DMS153 treated with DMSO at 0.1 percent for 48 hours (cell line): Measurements from ENCODE around the gene NPPB.

Source experiments
- DNase-seq: peaks from one replicate; lab custom pipeline; 2025; ENCODE audit not compliant: unreplicated experiment; lab: John Stamatoyannopoulos, UW

Gene NPPB

DNA sequence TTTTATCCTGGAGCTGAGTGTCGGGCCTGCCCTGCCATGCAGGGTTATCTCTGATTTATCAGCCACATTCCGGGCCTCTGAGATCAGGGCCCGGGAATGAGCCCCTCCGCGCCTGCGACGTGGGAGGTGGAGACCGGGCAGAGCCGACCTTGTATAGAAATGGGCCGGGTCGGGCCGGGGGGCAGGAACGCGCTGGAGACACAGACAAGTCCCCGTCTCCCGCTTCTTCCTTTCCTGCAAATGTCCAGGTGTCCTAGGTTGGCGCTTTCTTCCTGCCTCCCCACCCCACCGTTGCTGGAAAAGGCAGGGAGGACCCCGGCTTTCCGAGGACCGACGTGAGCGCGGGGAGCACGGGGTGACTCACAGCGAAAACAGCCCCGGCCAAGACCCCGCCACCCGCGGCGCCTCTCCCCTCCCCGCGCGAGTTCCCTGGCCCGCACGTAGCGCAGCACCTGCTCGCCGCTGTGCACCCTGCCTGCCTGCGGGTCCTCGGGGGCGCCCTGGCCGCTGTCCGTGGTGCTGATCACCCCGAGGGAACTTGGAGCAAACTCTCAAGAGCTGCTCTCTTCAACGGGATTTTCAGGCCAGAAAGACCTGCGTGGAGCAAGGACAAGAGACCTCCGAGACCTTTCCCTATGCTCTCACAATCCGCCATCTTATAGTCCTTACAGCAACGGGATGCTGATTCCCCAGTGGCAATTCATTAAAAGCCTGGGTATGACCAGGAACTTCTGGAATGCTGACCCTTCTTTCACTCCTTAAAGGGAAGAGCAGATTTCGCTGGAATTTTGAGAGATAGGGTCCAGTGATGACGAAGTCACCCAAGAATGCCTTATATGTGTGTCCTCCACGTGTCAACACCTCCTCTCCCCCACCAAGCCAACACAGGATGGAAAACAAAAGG, 475 bp upstream of the NPPB start:
- DNase-seq = no peak

DNA sequence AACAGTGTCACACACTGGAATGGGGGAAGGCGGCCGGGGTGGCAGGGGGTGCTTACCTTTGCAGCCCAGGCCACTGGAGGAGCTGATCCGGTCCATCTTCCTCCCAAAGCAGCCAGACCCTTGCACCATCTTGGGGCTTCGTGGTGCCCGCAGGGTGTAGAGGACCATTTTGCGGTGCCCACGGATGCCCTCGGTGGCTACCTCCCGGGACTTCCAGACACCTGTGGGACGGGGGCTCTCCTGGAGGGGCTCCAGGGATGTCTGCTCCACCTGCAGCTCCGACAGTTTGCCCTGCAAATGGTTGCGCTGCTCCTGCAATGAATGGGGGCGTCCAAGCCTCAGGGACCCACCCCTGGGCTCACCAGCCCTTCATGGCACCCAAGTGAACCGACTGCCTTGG, 587 bp downstream of the NPPB start:
- no peak for DNase-seq

DNA sequence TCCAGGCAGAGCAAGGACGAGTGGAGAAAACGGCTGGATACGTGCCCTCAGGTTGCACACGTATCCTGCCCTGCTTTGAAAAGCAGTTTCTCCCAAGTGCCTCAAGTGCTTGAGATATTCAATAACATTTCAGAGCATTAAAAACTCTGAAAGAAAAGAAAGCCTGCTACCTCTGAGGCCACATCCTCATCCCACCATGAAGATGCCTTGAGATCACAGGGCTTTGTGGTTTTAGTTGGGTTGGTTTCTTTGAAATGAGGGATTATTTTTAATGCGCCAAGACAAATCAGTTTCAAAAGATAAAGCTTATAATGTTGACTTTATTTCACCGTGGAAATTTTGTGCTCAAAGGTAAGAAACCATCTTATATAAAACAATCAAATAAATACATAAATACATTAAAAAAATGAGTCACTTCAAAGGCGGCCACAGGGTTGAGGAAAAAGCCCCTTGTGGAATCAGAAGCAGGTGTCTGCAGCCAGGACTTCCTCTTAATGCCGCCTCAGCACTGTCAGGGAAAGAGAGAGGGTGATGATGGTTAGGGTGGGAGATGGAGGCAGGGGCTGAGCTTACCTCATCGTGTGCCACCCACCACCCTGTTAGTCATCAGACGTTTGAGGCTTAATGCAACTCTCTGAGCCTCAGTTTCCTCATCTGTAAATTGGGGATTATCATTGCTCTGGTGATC, 1.4 kb downstream of the NPPB start:
- DNase-seq = no peak

DNA sequence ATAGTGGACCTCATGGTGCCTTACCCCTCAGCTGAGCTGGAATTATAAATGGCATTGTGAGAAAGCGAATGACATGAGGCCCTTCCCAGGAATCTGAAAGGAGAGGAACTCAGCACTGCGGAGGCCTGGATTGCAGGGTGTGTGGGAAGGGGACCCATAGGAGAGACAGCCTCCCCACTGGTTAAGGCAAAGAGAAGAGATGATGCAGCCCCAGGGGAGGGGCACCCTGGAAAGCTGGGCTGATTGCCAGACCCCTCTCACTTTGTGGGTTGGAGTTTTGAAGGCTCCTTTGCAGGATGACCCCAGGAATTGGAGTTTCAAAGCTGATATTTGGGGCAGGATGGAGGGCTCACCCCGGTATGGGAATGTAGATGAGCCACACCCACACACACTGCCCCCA, 2.0 kb downstream of the NPPB start:
- no peak for DNase-seq

DNA sequence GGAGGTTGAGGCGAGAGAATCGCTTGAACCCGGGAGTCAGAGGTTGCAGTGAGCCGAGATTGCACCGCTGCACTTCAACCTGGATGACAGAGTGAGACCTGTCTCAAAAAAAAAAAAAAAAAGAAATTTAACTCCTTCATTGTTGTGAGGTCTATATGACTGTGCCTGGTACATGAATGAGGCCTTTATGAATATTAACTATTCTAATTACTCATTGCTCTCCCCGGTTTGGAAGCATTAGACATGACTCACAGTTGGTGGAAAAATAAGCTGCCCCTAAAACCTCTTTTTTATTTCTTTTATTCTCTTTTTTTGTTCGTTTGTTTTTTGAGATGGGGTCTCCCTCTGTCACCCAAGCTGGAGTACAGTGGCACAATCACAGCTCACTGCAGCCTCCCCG, 3.3 kb downstream of the NPPB start:
- no peak for DNase-seq

DNA sequence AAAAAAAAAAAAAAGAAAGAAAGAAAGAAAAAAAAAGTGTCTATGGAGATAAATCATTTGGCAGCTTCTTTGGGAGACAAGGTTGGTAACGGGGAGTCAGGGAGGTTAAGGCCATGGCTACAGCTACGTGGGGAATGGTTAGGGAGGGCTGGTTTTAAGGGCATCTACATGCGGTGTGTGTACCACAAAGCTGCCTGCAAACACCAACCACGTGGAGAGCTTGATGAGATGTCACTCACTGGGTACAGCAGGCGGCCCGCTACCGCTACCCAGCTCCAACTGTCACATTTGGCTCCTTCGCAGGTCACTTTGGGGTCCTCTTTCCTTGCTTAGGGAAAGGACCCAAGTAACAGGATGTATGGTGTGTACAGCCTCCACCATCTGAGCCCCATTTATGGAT, 4.2 kb downstream of the NPPB start:
- no peak for DNase-seq

DNA sequence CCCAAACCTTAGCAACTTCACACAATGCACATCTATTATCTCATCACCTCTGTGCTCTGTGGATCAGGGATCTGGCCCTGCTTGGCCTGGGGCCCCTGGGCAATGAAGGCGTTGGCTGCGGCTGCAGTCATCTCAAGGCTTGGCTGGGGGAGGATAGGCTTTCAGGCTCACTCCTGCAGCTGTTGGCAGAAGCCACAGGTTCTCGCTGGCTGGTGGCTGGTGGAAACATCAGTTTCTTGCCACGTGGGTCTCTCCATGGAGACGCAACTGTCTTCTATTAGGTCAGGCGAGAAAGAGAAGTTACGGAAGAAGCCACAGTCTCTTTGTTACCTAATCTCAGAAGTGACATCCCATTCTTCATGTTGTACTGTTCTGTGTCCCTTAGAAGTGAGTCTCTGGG, 7.6 kb downstream of the NPPB start:
- no peak for DNase-seq

DNA sequence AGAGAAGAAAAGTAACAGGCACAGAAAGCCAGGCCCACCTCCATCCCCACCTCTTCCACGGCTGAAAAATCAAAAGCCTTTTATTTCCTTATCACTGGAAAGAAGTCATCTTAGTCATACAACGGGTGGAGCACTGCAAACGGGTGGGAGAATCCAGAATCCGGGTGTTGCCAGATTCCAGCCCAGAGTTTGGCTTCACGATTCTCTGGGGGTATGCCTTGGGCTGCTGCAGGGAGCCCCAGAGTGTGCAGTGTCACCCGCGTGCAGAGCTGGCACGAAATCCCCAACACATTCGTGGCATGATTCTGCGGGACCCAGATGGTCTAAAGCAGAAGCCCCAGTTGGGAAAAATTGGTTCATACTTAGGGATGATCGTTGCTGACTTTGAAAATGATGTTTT, 8.6 kb downstream of the NPPB start:
- no peak for DNase-seq

DNA sequence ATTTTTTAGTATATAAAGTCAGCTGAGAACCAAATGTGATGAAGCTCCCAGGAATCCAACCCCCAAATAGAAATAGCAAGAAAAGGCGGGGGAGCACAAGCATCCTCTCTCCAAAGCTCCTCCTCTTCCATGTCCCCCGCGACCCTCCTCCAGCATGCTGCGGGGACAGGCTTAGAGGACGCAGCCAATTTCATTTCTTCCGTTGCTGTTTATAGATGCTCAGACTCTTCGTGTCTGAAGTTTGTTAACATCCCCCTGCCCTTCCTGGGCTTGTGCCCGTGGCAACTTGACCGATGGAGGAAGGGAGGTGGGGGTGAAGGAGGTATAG, 10.4 kb downstream of the NPPB start:
- DNase-seq = no peak

DNA sequence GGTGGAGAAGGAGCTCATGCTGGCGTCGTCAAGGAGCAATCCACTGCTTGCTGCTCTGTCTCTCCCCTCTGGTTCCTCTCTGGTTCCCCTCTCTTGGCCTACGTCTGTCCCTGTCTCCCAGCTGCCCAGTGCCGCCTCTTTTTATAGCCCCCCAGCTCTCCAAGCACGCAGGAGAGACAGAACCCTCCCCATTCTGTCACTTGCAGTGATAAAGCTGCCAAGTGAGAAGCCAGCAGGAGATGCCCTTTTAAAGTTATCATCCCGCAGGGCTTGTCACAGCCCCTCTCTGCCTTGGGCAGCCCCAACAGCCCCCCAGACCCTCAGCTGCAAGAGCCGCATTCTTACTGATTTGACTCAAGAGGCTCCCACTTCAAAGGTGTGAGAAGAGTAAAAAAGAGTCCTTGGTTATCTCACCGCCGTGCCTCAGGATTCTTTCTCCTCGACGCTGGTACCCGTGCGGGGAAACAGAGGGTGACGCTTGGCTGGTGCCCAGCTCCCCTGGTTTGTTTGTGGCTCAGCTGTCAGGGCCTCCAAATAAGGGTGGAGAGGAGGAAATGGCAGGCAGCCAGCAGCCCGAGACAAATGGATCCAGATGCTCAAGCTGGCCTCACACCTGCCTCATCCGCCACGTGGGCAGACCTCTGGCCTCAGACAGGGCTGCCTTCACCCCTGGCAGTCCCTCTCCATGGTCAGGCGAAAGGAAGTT, 10.9 kb downstream of the NPPB start, which contains the start of gene NPPA:
Gene NPPA, minus strand, starts transcription at position 117 of the 706 bp plus-strand sequence. Its CDS starts 99 bp downstream, at position 18.
- peak; percentile 96 for DNase-seq

DNA sequence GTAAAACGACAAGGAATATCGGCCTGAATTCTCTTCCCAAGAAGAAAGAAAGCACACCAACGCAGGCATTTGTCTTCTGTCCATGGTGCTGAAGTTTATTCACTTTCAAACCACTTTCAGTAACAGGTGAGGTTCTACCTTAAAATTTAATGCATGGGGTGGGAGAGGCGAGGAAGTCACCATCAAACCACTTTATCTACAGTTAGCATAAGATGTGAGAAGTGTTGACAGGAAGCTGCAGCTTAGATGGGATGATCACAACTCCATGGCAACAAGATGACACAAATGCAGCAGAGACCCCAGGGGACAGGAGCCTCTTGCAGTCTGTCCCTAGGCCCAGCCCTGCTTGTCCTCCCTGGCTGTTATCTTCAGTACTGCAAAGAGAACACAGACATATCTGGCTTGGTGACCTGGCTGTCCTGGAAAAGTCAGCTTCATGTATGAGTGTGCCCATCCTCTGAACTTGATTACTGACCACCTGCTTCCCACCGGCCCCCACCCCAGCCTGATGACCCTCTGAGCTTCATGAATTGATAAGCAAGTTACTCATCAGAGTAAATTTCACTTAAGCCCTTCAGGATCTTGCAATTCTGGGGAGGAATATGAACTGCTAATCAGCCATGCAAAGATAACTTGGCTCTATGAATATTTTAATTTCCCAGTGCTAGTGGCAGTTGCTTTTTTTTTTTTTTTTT, 13.0 kb downstream of the NPPB start:
- no peak for DNase-seq

DNA sequence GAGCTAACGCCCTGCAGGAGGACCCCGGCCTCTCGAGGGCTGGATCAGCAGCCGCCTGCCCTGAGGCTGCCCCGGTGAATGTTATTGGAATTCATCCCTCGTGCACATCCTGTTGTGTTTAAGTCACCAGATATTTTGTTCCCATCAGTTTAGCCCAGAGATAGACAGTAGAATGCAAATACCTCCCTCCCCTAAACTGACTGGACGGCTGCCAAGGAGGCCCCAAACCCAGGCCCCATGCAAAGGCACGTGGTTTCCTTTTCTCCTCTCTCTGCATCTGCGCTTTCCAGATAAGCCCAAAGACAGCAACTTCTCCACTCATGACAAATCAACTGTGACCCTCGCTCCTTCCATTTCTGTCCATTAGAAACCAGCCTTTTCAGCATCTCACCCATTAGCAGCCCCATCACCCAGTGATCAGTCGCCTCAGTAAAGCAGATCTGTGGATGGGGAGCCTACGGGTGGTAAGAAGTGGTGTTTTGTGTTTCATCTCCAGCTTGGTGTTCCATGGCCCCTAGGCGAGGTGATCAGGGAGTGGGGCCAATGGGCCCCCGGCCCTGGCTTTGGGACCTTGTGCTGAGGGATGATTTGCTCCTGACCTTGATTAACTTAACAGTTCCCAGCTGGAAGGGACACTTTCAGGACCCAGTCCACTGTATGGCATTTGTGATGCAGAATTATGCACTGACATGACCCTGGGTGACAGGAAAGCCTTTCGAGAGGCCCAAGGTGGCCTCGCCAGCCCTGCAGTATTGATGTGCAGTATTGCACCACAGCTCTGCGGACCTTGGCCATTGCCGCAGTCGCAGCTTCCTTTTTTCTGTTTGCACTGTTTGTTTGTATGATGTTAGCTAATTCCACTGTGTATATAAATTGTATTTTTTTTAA, 16.3 kb downstream of the NPPB start:
- DNase-seq = peak; percentile 74

DNA sequence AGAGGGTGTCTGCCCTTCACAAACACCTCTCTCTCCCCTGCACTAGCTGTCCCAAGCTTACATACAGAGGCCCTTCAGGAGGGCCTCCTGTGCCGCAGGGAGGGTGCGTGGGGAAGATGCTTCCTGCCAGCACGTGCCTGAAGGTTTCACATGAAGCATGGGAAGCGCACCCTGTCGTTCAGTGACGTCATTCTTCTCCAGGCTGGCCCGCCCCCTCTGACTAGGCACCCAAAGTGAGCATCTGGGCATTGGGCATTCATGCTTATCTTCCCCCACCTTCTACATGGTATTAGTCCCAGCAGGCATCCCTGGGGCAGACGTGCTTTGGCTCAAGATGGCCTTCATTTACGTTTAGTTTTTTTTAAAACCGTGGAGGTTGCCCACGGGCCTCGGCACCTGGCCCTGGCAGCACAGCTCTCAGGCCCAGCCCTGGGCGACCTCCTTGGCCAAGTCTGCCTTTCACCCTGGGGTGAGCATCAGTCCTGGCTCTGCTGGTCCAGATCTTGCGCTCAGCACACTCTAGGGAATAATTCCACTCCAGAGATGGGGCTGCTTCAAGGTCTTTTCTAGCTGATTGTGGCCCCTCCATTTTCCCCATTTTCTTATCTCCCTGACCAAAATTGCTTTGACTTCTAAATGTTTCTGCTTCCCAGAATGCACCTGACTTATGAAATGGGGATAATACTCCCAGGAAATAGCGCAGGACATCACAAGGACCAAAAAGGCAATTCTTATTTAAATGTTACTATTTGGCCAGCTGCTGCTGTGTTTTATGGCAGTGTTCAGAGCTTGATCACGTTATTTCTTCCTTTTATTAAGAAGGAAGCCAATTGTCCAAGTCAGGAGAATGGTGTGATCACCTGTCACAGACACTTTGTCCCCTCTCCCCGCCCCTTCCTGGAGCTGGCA, 17.2 kb downstream of the NPPB start:
- DNase-seq = no peak

DNA sequence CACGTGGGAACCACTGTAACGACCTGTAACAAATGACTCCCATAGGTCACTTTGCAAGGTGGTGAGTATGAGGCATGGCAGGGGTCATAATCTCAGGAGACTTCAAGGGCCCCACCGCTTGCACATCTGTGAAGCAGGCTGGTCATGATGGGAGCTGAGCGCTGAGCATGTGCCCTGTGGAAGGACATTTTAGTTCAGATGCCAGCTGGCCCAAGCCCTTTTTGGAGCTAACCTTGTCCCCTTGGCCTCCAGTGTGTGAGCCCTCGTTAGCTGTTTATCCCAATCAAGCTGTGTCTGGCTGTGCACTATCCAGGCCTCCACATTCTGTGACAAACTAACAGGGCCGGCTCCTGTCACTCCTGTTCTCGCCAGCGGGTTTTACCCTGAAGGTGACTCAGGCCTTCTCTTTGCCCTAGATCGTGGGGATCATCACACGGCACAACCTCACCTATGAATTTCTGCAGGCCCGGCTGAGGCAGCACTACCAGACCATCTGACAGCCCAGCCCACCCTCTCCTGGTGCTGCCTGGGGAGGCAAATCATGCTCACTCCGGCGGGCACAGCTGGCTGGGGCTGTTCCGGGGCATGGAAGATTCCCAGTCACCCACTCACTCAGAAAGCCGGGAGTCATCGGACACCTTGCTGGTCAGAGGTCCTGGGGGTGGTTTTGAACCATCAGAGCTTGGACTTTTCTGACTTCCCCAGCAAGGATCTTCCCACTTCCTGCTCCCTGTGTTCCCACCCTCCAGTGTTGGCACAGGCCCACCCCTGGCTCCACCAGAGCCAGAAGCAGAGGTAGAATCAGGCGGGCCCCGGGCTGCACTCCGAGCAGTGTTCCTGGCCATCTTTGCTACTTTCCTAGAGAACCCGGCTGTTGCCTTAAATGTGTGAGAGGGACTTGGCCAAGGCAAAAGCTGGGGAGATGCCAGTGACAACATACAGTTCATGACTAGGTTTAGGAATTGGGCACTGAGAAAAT, 18.7 kb downstream of the NPPB start:
- no peak for DNase-seq

DNA sequence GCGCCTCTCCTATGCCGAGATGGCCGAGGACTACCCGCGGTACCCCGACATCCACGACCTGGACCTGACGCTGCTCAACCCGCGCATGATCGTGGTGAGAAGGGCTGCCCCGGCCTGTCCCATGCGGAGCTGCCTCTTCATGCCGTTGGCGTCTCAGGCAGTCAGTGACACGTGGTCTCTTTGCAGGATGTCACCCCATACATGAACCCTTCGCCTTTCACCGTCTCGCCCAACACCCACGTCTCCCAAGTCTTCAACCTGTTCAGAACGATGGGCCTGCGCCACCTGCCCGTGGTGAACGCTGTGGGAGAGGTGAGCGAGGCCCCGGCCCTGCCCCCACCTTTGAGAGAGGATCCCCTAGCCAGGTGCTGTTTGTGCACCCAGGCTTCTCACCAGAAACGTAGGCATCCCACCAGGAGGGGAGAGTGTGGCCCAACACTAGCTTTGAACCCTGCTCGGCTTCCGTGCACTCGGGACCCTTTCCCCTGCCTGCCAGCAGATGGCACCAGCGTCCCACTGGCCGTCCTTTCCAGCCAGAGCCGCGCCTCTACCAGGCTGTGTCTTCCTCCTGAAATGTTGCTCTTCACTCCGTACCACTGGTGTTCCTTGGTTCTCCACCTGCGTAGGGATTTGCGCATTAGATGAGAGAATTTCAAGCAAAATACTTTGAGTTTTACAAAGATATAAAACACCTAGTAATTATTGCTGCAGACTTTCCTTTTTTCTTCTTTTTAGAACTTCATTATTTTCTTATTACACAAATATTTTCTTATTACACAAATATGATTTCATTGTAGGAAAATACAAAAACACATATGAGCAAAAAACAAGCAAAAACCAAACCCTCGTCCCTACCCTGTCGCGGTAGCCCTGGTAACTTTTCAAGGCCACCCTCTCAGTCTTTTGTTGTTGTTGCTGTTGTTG, 20.1 kb downstream of the NPPB start:
- peak; percentile 84 for DNase-seq

DNA sequence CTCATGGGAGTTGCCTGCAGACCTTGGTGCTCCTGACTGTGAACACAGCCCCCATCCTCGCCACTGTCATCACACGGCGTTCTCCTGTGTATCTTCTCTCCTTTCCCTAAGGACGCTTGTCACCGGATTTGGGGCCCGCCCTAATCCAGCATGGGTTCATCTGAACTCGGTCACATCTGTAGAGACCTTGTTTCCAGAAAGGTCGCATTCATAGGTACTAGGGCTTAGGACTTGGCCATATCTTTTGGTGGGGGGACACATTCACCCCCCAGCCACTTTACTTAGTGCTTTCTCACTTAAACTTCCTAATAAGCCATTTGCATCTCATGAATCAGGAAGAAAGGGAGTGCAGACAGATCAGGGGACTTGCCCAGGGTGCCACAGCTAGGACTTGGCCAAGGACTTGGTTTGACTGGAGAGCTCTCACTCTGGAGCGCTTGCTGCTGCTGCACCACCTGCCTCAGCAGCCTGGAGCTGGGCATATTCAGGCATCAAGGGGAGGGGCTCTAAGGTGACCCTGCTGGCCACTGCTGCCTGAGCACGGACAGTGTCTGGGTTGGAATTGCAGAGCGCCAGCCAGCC, 20.9 kb downstream of the NPPB start:
- DNase-seq = no peak
